Kidney tubule cell (primary cell): ENCODE data around the gene ZNF592.

Source experiments
- DNase-seq: peaks from one replicate; pipeline ENCODE4 v3.0.0-alpha.2; 2018; ENCODE audit warnings: low spot score

Gene ZNF592

DNA sequence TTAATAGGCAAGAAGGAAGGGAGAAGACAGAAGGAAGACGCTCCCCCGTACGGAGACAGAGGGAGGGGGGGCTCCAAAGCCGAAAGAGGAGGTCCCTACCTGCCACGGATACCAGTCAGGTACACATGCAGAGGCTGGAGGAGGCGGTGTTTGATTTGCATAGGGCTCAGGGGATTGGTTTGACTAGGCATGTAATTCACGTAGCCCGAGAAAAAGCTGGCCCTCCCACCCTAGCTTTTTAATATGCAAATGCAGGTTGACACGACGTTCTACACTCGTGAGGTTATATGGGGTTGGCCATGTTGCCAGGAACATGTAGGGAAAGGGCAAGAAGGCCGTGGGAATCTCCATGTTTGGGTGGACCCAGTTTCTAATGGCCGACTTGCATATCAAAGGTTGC is 29.8 kb downstream of the ZNF592 start:
- DNase-seq: no peak

- DNase-seq: no peak
Measured at GRCh38 chr15:84780492-84780891, 32.1 kb downstream of the ZNF592 start.

- DNase-seq: no peak
Measured at GRCh38 chr15:84781495-84781894, 33.1 kb downstream of the ZNF592 start.

DNA sequence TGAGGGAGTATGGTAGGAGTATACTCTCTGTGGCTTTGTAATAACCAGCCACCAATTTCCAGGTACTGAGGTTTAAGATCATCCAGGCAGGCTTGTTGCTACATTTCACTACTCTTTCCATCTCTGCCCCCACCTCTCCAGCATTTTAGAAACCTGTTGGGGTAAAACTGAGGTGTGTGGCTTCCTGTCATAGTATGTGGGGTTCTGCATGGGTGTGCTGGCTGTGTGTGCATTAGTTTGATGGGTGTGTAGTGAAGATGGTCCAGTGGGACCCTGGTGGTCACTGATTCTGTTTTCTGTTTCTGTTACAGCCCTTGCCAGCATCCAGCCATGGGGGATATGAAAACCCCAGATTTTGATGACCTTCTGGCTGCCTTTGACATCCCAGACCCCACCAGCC is 34.0 kb downstream of the ZNF592 start:
- no peak for DNase-seq

DNA sequence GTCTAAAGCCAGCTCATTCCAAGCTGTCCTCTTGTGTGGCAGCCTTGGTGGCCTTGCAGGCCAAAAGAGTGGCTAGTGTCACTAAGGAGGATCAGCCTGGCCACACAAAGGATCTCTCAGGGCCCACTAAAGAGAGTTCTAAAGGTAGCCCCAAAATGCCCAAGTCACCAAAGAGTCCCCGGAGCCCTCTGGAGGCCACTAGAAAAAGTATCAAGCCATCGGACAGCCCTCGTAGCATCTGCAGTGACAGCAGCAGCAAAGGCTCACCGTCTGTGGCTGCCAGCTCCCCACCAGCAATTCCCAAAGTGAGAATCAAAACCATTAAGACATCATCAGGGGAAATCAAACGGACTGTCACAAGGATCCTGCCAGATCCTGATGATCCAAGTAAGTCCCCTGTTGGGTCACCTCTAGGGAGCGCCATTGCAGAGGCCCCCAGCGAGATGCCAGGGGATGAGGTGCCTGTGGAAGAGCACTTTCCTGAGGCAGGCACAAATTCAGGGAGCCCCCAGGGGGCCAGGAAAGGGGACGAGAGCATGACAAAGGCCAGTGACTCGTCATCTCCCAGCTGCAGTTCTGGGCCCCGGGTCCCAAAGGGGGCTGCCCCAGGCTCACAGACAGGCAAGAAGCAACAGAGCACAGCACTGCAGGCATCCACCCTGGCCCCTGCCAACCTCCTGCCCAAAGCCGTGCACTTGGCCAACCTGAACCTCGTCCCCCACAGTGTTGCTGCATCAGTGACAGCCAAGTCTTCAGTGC is 35.3 kb downstream of the ZNF592 start:
- no peak for DNase-seq

- DNase-seq: no peak
Measured at GRCh38 chr15:84784262-84784661, 35.9 kb downstream of the ZNF592 start.

DNA sequence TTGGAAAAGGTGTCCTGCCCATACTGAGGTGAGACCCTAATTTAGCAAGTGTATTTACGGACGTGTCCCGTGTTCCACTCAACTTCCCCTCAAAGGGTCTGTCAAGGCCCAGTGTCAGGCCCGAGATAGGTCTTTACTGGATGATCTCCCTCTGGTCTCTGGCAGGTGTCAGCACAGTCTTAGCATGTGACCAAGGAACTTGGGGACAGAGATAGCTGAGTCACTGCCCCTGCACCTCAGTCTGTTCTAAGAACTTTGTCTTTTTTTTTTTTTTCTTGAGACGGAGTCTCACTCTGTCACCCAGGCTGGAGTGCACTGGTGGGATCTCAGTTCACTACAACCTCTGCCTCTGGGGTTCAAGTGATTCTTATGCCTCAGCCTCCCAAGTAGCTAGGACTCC is 36.7 kb downstream of the ZNF592 start:
- no peak for DNase-seq

DNA sequence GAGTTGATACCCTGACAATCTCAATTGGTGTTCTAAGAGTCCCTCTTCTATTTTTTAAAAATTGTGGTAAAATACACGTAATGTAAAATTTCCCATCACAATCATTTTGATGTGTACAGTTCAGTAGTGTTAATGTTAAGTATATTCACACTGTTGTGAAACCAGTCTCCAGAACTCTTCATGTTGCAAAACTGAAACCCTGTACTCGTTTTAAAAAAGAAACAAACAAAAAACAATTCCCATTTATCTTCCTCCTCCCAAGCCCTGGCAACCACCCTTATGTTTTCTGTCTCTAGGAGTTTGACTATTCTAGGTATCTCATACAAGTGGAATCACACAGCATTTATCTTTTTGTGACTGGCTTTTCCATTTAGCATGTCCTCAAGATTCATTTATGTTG is 40.1 kb downstream of the ZNF592 start:
- no peak for DNase-seq

GRCh38 chr15:84789762-84790161 is 41.4 kb downstream of the ZNF592 start:
- no peak for DNase-seq

DNA sequence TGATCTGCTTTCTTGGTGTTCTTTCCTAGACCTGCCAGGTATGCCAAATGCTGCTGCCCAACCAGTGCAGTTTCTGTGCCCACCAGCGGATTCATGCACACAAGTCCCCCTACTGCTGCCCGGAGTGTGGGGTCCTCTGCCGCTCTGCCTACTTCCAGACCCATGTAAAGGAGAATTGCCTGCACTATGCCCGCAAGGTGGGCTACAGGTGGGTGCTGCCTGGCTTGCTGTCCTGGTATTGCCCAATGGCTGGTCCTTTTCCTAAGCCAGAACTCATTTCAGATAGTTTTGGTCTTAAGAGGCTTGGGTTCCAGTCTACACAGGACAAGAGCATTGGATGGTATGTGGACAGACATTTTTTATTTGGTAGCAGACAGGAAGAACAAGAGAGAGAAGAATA is 42.3 kb downstream of the ZNF592 start:
- no peak for DNase-seq

DNA sequence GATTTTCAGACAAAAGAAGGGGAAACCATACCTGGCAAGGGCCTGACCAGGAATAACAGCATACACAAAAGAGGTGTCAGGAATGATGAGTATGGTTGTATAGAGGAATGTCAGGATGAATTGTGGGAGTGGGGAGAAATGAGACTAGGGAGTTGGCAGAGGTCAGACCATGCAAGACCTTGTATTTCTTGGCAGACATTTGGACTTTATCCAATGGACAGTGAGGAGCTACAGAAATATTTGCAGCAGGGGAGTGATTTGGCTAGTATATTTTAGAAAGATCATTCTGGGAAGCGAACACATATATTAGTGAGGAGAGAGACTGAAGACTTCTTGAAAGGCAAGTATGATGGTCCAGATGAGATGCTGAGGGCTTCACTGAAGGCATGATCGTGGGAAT is 43.4 kb downstream of the ZNF592 start:
- no peak for DNase-seq

DNA sequence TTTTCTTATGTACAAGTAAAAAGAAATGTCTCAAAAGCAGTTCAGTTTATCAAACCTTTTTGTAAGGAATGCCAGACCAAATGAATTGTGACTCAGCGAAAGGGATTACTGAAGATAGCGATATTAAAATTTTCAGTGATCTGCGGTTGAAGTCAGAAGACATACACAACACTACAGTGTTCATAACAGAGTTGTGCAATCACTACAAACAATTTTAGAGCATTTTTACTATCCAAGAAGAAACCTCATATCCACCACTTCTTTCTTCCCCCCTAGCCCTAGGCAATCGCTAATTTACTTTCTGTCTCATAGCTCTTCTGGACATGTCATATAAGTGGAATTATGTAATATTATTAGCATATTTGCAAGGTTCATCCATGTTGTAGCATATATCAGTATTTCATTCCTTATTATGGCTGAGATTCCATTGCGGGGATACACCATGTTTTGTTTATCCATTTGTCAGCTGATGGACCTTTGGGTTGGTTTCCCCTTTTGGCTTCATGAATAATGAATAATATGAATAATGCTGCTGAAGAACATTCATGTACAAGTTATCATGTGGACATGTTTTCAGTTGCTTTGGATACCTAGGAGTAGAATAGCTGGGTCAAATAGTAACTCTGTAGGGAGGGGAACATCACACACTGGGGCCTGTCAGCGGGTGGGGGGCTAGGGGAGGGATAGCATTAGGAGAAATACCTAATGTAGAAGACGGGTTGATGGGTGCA is 45.2 kb downstream of the ZNF592 start:
- DNase-seq: no peak

DNA sequence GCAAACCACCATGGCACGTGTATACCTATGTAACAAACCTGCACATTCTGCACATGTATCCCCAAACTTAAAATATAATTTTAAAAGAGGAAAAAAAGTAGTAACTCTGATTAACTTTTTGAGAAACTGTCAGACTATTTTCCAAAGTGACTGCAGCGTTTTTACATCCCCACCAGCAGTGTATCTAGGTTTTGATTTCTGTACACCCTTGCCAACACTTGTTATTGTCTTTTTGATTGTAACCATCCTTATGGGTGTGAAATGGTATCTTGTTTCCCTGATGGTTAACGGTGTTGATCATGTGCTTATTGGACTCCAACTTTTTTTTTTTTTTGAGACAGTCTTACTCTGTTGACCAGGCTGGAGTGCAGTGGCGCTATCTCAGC is 45.8 kb downstream of the ZNF592 start:
- DNase-seq: no peak

DNA sequence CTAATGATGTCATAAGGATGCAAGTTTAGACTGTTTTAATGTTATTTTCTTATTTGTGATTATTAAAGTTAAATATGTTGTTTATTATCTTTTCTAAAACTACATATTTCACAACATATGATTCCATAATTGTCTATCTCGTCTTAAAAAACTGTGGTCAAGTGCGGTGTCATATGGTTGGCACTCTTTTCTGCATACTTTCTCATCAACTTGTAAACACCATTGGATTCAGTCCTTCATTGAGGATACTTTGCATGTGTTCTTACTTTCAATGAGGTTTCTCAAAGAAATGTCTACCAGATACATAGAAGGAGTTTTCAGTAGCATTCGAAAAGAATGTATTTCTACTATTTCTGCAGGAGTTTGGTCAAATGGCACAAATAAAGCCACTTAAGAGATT is 46.8 kb downstream of the ZNF592 start:
- no peak for DNase-seq

- peak; percentile 65 for DNase-seq
Measured at GRCh38 chr15:84797212-84797611, 48.8 kb downstream of the ZNF592 start.

GRCh38 chr15:84797801-84798200 is 49.4 kb downstream of the ZNF592 start:
- DNase-seq: no peak

- DNase-seq: no peak
Measured at GRCh38 chr15:84798436-84798946, 50.1 kb downstream of the ZNF592 start.

DNA sequence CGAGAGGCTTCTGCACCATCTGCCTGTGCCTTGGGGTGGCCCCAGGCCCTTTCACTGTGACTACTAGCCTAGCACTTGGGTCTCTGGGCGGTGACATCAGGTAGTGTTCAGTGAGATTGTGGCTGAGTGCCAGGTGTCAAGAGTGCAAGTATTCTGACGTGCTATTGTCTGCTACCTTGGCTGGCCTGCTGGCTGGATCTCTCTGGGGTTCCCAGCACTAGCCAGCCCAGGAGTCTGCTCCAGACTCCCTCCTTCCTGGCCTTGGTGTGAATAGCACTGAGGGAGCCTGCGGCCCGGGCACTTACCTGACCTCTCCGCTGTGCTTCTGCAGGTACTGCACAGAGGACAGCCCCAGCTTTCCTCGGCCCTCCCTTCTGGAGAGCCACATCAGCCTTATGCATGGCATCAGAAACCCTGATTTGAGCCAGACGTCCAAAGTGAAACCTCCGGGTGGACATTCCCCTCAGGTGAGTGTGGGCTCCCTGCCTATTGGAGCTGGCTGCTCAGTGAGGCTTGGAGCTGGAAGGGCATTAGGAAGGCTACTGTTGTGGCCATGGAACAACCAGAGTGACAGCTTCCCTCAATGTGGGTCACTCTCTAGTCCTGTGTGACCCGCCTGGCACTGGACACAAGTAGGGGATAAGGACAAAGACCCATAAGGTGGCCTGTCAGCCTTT is 51.3 kb downstream of the ZNF592 start:
- peak; percentile 30 for DNase-seq

- DNase-seq: no peak
Measured at GRCh38 chr15:84800365-84800806, 52.0 kb downstream of the ZNF592 start.

DNA sequence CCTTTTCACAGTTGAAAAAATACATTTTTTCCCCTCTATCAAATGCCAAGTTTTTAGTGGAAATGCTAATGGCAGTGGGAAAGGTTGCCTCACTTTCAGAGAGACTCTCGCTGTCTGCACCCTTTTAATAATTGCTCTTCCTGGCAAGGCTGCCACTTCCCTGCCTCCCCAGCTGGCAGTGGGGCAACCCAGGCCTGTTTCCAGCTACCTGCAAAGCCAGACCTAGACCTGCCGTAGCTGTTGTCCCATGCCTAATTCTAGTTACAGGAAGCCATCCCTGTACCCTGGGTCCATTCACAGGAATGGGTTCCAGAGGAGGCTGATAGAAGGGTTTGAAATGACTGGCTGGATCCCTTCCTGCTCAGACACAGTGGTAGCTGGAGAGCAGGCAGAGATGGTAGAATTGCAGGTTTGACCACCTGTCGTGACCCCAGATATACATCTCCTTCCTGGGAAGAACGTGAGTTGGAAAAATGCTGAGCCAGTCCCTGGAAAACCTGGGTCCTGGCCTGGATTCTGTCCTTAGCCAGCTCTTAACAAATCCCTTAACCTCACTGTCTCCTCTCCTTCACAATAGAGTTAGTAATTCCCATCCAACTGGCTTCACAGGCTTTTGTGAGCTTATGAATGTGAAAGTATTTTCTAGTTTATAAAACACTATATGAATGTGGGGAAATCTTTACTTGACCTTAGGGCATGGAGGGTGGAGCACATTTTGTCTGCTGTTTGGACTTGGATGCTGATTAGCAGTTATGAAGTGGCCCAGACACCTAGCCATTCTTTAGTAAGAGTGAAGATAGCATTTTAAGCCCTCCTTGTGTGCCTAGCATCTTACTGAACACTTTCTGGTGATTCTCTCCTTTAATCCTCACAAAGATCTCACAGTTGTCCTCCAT is 55.9 kb downstream of the ZNF592 start:
- no peak for DNase-seq

DNA sequence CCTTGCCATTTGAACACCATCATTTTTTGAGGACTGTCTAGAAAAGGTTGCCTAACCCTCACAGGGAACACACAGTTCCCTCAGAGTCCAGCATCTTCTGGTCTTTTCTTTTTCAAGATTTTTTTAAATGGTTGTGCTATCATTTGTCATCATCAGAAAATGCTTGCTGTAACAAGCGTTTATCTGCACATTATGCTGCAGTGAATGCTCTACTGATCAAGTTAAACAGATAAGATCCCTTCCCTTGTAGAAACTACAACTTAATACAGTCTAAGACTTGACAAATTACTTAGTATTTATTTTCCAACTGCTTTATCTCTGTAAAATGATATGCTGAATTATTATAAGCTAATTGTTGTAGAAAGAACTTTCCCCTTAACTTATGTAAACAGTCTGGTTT is 56.8 kb downstream of the ZNF592 start:
- no peak for DNase-seq

DNA sequence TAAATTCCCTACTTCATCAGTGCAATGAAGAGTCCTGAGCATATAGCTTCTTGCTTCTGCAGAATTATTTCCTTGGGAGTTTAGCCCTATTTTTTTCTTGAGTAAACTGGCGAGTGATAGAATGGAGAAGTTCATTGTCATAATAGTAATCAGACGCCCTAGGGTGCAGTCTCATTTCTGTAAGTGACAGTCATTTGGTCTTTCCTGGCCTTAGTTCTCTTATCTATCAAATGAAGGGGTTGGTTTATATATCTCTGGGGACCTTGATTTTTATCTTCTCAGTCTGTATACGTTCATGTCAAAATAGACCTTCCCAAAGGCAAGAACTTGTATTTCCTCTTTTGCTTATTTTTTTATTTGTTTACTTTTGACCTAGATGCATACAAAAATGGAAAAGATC is 58.8 kb downstream of the ZNF592 start:
- DNase-seq: no peak
